Cardiac septum (tissue), 1 donor: ENCODE results near the gene NCF1. TPM values are rescaled to one million over a fixed set of nuclear protein-coding genes. Genes with fewer than 3 reads are reported as not detected.
"Not testable (repeated sequence)": the region's sequence is repeated elsewhere in the genome, so short reads cannot be mapped to it uniquely, and the experiment has no call there.

Experiments used
- DNase-seq: peaks from one replicate; pipeline ENCODE4 v3.0.0-alpha.2; 2020; ENCODE audit warnings: low spot score
- intact Hi-C: fragments of 100-400 bp; cut with DNase I; formaldehyde crosslinking; loops from one replicate; pipeline ENCODE4 v1.14.0; 2022
- long read RNA-seq: library from polyadenylated mRNA; unstranded; transcript quantifications from one replicate; pipeline ENCODE4 v2.0.0, GENCODE V29; 2021
- total RNA-seq: library from RNA; stranded (reverse); fragmentation: NEBNext Ultra II Directional; extraction: Animal tissue kit (Norgen Biotek cat#: 25700); gene quantifications from one replicate; pipeline ENCODE4 v1.2.1, GENCODE V29; 2021
- donor health status: DM: no; HTN: no; CAD: no.

NCF1 gene
- total RNA-seq: 4.0 TPM
- long read RNA-seq, partial matches to known transcripts: 0 of 2 reads
- long read RNA-seq, other reads (novel, unspliced or antisense): 2 of 2 reads

- DNase-seq, intact Hi-C loops: not testable (repeated sequence)
Measured at GRCh38 chr7:74773760-74774750, at the start of gene NCF1. Gene NCF1, plus strand, starts transcription at chr7:74774011. Its CDS starts 21 bp downstream, at chr7:74774032.

- DNase-seq: no peak
- intact Hi-C loops: no loop called here
Measured at GRCh38 chr7:74725840-74726239, 48.0 kb upstream of the NCF1 start.

GRCh38 chr7:74726309-74727101 is 47.3 kb upstream of the NCF1 start:
- intact Hi-C loops: no loop called here
- no peak for DNase-seq

GRCh38 chr7:74728686-74729085 is 45.1 kb upstream of the NCF1 start:
- intact Hi-C loops, DNase-seq: not testable (repeated sequence)

GRCh38 chr7:74730186-74730585 is 43.6 kb upstream of the NCF1 start:
- DNase-seq, intact Hi-C loops: not testable (repeated sequence)

- DNase-seq, intact Hi-C loops: not testable (repeated sequence)
Measured at GRCh38 chr7:74739974-74740703, 33.7 kb upstream of the NCF1 start.

- DNase-seq, intact Hi-C loops: not testable (repeated sequence)
Measured at GRCh38 chr7:74743936-74744557, 29.8 kb upstream of the NCF1 start.

GRCh38 chr7:74753921-74754482 is 19.8 kb upstream of the NCF1 start:
- DNase-seq, intact Hi-C loops: not testable (repeated sequence)

GRCh38 chr7:74756673-74757072 is 17.1 kb upstream of the NCF1 start:
- intact Hi-C loops, DNase-seq: not testable (repeated sequence)

- not testable (repeated sequence) for DNase-seq
Measured at GRCh38 chr7:74758268-74758667, 15.5 kb upstream of the NCF1 start.

GRCh38 chr7:74758982-74759381 is 14.8 kb upstream of the NCF1 start:
- DNase-seq, intact Hi-C loops: not testable (repeated sequence)

More at GRCh38 chr7:74758268-74758667, 15.5 kb upstream of the NCF1 start:
- intact Hi-C loops: not testable (repeated sequence)

- intact Hi-C loops, DNase-seq: not testable (repeated sequence)
Measured at GRCh38 chr7:74765205-74765918, 8.4 kb upstream of the NCF1 start.

- intact Hi-C loops, DNase-seq: not testable (repeated sequence)
Measured at GRCh38 chr7:74766509-74766908, 7.3 kb upstream of the NCF1 start.

- DNase-seq: not testable (repeated sequence)
Measured at GRCh38 chr7:74766991-74767390, 6.8 kb upstream of the NCF1 start.

GRCh38 chr7:74770062-74770461 is 3.7 kb upstream of the NCF1 start:
- DNase-seq, intact Hi-C loops: not testable (repeated sequence)

More at GRCh38 chr7:74766991-74767390, 6.8 kb upstream of the NCF1 start:
- intact Hi-C loops: not testable (repeated sequence)

- intact Hi-C loops, DNase-seq: not testable (repeated sequence)
Measured at GRCh38 chr7:74772093-74772492, 1.7 kb upstream of the NCF1 start.

GRCh38 chr7:74775111-74775510 is 1.3 kb downstream of the NCF1 start:
- DNase-seq: not testable (repeated sequence)

GRCh38 chr7:74779053-74779452 is 5.2 kb downstream of the NCF1 start:
- DNase-seq, intact Hi-C loops: not testable (repeated sequence)

More at GRCh38 chr7:74775111-74775510, 1.3 kb downstream of the NCF1 start:
- intact Hi-C loops: not testable (repeated sequence)
